ENCODE measurements around the gene QTRT2. TPM values are rescaled to one million over a fixed set of nuclear protein-coding genes. Genes with fewer than 3 reads are reported as not detected.

Gene QTRT2
- total RNA-seq, 2 experiments from 2014 or later = 27.2 to 30.7 TPM

- no peak for DNase-seq
- intact Hi-C loops (cut with micrococcal nuclease) = no loop called here
- Mint-ChIP-seq H3K9me3 (no peaks in the 10 kb centered on the region), H3K4me1 (ENCODE audit: low read depth) (no peaks in the 10 kb centered on the region), H3K4me3 (no peak overlapping the region), H3K27me3 (no peaks in the 10 kb centered on the region), H3K27ac (no peak overlapping the region), H3K36me3 (no peaks in the 10 kb centered on the region)
- ChIA-PET CTCF (interaction anchor here (0.5 to 0.6 kb wide), 2 partner anchors 11 to 187 kb away, joined by 3 read pairs; no protein-coding TSS in a partner anchor), POLR2A (no interaction called here)
Observed at GRCh38 chr3:114043205-114043604, 13.3 kb upstream of the QTRT2 start.

GRCh38 chr3:114052216-114052615, 4.3 kb upstream of the QTRT2 start:
- Mint-ChIP-seq H3K27me3 (no peaks in the 10 kb centered on the region), H3K4me3 (no peak overlapping the region), H3K9me3 (no peaks in the 10 kb centered on the region), H3K27ac (no peak overlapping the region), H3K36me3 (peaks cover 3% of the 10 kb centered on the region), H3K4me1 (ENCODE audit: low read depth) (no peaks in the 10 kb centered on the region)
- ChIA-PET POLR2A (no interaction called here), CTCF (interaction anchor here (0.8 kb wide), 1 partner anchor 206 kb away, joined by 3 read pairs; no protein-coding TSS in a partner anchor)
- intact Hi-C loops (cut with micrococcal nuclease) = loop anchor here (10.0 kb wide), 1 partner anchor 537 kb away; the partner anchor contains the start of gene SPICE1
- no peak for DNase-seq

GRCh38 chr3:114057011-114057347, 442 bp downstream of the QTRT2 start:
- POLR2A ChIA-PET = interaction anchor here (1.1 to 1.6 kb wide), 2 partner anchors 9 to 310 kb away, joined by 3 read pairs; partner anchors contain the start of gene ATP6V1A
- CTCF ChIA-PET = interaction anchor here (0.9 to 1.1 kb wide), 3 partner anchors 212 to 256 kb away, joined by 3 to 5 read pairs (median 4); no protein-coding TSS in a partner anchor
- Mint-ChIP-seq H3K27ac (peak overlapping the region; percentile 89), H3K4me3 (peak overlapping the region; percentile 94), H3K36me3 (peaks cover 7% of the 10 kb centered on the region), H3K4me1 (ENCODE audit: low read depth) (peaks cover 34% of the 10 kb centered on the region), H3K9me3 (no peaks in the 10 kb centered on the region), H3K27me3 (no peaks in the 10 kb centered on the region)
- intact Hi-C loops (cut with micrococcal nuclease) = loop anchor here (2.0 to 10.0 kb wide), 3 partner anchors 158 to 542 kb away; partner anchors contain the start of genes GRAMD1C and SPICE1
- no peak for DNase-seq

- Mint-ChIP-seq H3K9me3 (no peaks in the 10 kb centered on the region), H3K4me3 (peak overlapping the region; percentile 49), H3K4me1 (ENCODE audit: low read depth) (peaks cover 42% of the 10 kb centered on the region), H3K27me3 (no peaks in the 10 kb centered on the region), H3K27ac (no peak overlapping the region), H3K36me3 (peaks cover 7% of the 10 kb centered on the region)
- ChIA-PET CTCF (no interaction called here), POLR2A (no interaction called here)
- no peak for DNase-seq
- intact Hi-C loops (cut with micrococcal nuclease) = loop anchor here (5.0 to 10.0 kb wide), 2 partner anchors 221 to 544 kb away; partner anchors contain the start of genes GRAMD1C and SPICE1
Observed at GRCh38 chr3:114058646-114059045, 2.1 kb downstream of the QTRT2 start.

GRCh38 chr3:114060906-114061655, 4.5 kb downstream of the QTRT2 start:
- DNase-seq = no peak
- Mint-ChIP-seq H3K9me3 (no peaks in the 10 kb centered on the region), H3K27ac (no peak overlapping the region), H3K4me3 (no peak overlapping the region), H3K27me3 (no peaks in the 10 kb centered on the region), H3K4me1 (ENCODE audit: low read depth) (peaks cover 42% of the 10 kb centered on the region), H3K36me3 (peaks cover 14% of the 10 kb centered on the region)
- CTCF ChIA-PET = no interaction called here
- intact Hi-C loops (cut with micrococcal nuclease) = no loop called here
- POLR2A ChIA-PET = no interaction called here

- ChIA-PET POLR2A (interaction anchor here (0.5 kb wide), 1 partner anchor 179 kb away, joined by 4 read pairs; no protein-coding TSS in a partner anchor), CTCF (no interaction called here)
- Mint-ChIP-seq H3K4me1 (ENCODE audit: low read depth) (peaks cover 2% of the 10 kb centered on the region), H3K4me3 (no peak overlapping the region), H3K9me3 (no peaks in the 10 kb centered on the region), H3K36me3 (peaks cover 43% of the 10 kb centered on the region), H3K27me3 (no peaks in the 10 kb centered on the region), H3K27ac (no peak overlapping the region)
- intact Hi-C loops (cut with micrococcal nuclease) = no loop called here
- DNase-seq = no peak
Observed at GRCh38 chr3:114067804-114068203, 11.3 kb downstream of the QTRT2 start.

GRCh38 chr3:114068336-114068735, 11.8 kb downstream of the QTRT2 start:
- Mint-ChIP-seq H3K9me3 (no peaks in the 10 kb centered on the region), H3K27ac (no peak overlapping the region), H3K27me3 (no peaks in the 10 kb centered on the region), H3K4me1 (ENCODE audit: low read depth) (no peaks in the 10 kb centered on the region), H3K4me3 (no peak overlapping the region), H3K36me3 (peaks cover 45% of the 10 kb centered on the region)
- ChIA-PET POLR2A (no interaction called here), CTCF (no interaction called here)
- intact Hi-C loops (cut with micrococcal nuclease) = no loop called here
- no peak for DNase-seq

GRCh38 chr3:114071786-114072185, 15.2 kb downstream of the QTRT2 start:
- ChIA-PET CTCF (no interaction called here), POLR2A (no interaction called here)
- H3K27ac Mint-ChIP-seq = no peak overlapping the region
- no peak overlapping the region for H3K4me3 Mint-ChIP-seq
- H3K36me3 Mint-ChIP-seq = peaks cover 55% of the 10 kb centered on the region
- H3K4me1 Mint-ChIP-seq (ENCODE audit: low read depth) = no peaks in the 10 kb centered on the region
- H3K27me3 Mint-ChIP-seq = no peaks in the 10 kb centered on the region
- intact Hi-C loops (cut with micrococcal nuclease) = no loop called here
- DNase-seq = no peak
- H3K9me3 Mint-ChIP-seq = no peaks in the 10 kb centered on the region

GRCh38 chr3:114076711-114077110, 20.2 kb downstream of the QTRT2 start:
- ChIA-PET POLR2A (no interaction called here), CTCF (no interaction called here)
- DNase-seq = no peak
- Mint-ChIP-seq H3K4me1 (ENCODE audit: low read depth) (no peaks in the 10 kb centered on the region), H3K9me3 (no peaks in the 10 kb centered on the region), H3K27ac (no peak overlapping the region), H3K4me3 (no peak overlapping the region), H3K27me3 (no peaks in the 10 kb centered on the region), H3K36me3 (peaks cover 65% of the 10 kb centered on the region)
- intact Hi-C loops (cut with micrococcal nuclease) = no loop called here

GRCh38 chr3:114078126-114078525, 21.6 kb downstream of the QTRT2 start:
- H3K9me3 Mint-ChIP-seq = no peaks in the 10 kb centered on the region
- no peaks in the 10 kb centered on the region for H3K27me3 Mint-ChIP-seq
- H3K4me3 Mint-ChIP-seq = no peak overlapping the region
- intact Hi-C loops (cut with micrococcal nuclease) = no loop called here
- H3K36me3 Mint-ChIP-seq = peaks cover 65% of the 10 kb centered on the region
- no peaks in the 10 kb centered on the region for H3K4me1 Mint-ChIP-seq (ENCODE audit: low read depth)
- H3K27ac Mint-ChIP-seq = no peak overlapping the region
- POLR2A ChIA-PET = no interaction called here
- no peak for DNase-seq
- CTCF ChIA-PET = no interaction called here

GRCh38 chr3:114079761-114080160, 23.2 kb downstream of the QTRT2 start:
- H3K36me3 Mint-ChIP-seq = peaks cover 63% of the 10 kb centered on the region
- POLR2A ChIA-PET = no interaction called here
- no peak overlapping the region for H3K27ac Mint-ChIP-seq

GRCh38 chr3:114080201-114080600, 23.7 kb downstream of the QTRT2 start:
- DNase-seq = no peak
- ChIA-PET POLR2A (no interaction called here), CTCF (no interaction called here)
- H3K9me3 Mint-ChIP-seq = no peaks in the 10 kb centered on the region
- intact Hi-C loops (cut with micrococcal nuclease) = no loop called here
- H3K4me3 Mint-ChIP-seq = no peak overlapping the region
- no peaks in the 10 kb centered on the region for H3K4me1 Mint-ChIP-seq (ENCODE audit: low read depth)
- peaks cover 65% of the 10 kb centered on the region for H3K36me3 Mint-ChIP-seq
- H3K27me3 Mint-ChIP-seq = no peaks in the 10 kb centered on the region
- no peak overlapping the region for H3K27ac Mint-ChIP-seq

More at GRCh38 chr3:114079761-114080160, 23.2 kb downstream of the QTRT2 start:
- no peaks in the 10 kb centered on the region for H3K9me3 Mint-ChIP-seq
- no peak overlapping the region for H3K4me3 Mint-ChIP-seq
- intact Hi-C loops (cut with micrococcal nuclease) = no loop called here
- no peaks in the 10 kb centered on the region for H3K4me1 Mint-ChIP-seq (ENCODE audit: low read depth)
- CTCF ChIA-PET = no interaction called here
- DNase-seq = no peak
- H3K27me3 Mint-ChIP-seq = no peaks in the 10 kb centered on the region

- intact Hi-C loops (cut with micrococcal nuclease) = no loop called here
- ChIA-PET CTCF (no interaction called here), POLR2A (no interaction called here)
- Mint-ChIP-seq H3K36me3 (peaks cover 72% of the 10 kb centered on the region), H3K27ac (no peak overlapping the region), H3K4me3 (no peak overlapping the region), H3K9me3 (no peaks in the 10 kb centered on the region), H3K27me3 (no peaks in the 10 kb centered on the region), H3K4me1 (ENCODE audit: low read depth) (no peaks in the 10 kb centered on the region)
- DNase-seq = no peak
Observed at GRCh38 chr3:114081037-114081436, 24.5 kb downstream of the QTRT2 start.
